Colonic mucosa (tissue), 4 donors: ENCODE results near the gene ARMH2. TPM values are rescaled to one million over a fixed set of nuclear protein-coding genes. Genes with fewer than 3 reads are reported as not detected.

ENCODE experiments used
- DNase-seq: peaks from one replicate; pipeline ENCODE4 v3.0.0-alpha.2; 2020
- H3K27ac ChIP-seq: fragments of 200-600 bp; one replicate; pipeline ENCODE4 v1.8.0; 2021
- H3K27me3 ChIP-seq: fragments of 200-600 bp; one replicate; pipeline ENCODE4 v1.8.0; 2021
- H3K36me3 ChIP-seq: fragments of 200-600 bp; one replicate; pipeline ENCODE4 v1.8.0; 2021
- H3K4me1 ChIP-seq: fragments of 200-600 bp; one replicate; pipeline ENCODE4 v1.8.0; 2021; ENCODE audit warnings: mild to moderate bottlenecking
- H3K4me3 ChIP-seq: fragments of 200-600 bp; one replicate; pipeline ENCODE4 v1.8.0; 2021
- H3K9ac ChIP-seq, 2 donors: one replicate each; pipeline ENCODE4 v1.7.0; 2013; ENCODE audit warnings: control low read depth in 2 of 2, low read depth in 2 of 2, low read length in 2 of 2
- H3K9me3 ChIP-seq: fragments of 200-600 bp; one replicate; pipeline ENCODE4 v1.8.0; 2021
- intact Hi-C: fragments of 100-400 bp; cut with DNase I; formaldehyde crosslinking; loops from one replicate; pipeline ENCODE4 v1.14.1; 2022
- total RNA-seq, 2 donors: library from RNA; stranded (reverse); fragmentation: NEBNext Ultra II Directional in 1 of 2; extraction: Animal tissue kit (Norgen Biotek cat#: 25700) in 1 of 2; gene quantifications; one replicate each; pipeline ENCODE4 v1.2.1, GENCODE V29; 2021
- TF ChIP-seq, protein P1 (sequence below): fragments of 200-600 bp; IDR thresholded peaks from one replicate; pipeline ENCODE4 v1.8.0; 2022; ENCODE audit warnings: antibody characterized with exemption, mild to moderate bottlenecking
- donor health status: healthy.
- donor health status: DM: no; HTN: no; CAD: no.
- donor health status: DM: no; HTN: no; CAD: no.

ARMH2 gene
- not detected for total RNA-seq

DNA sequence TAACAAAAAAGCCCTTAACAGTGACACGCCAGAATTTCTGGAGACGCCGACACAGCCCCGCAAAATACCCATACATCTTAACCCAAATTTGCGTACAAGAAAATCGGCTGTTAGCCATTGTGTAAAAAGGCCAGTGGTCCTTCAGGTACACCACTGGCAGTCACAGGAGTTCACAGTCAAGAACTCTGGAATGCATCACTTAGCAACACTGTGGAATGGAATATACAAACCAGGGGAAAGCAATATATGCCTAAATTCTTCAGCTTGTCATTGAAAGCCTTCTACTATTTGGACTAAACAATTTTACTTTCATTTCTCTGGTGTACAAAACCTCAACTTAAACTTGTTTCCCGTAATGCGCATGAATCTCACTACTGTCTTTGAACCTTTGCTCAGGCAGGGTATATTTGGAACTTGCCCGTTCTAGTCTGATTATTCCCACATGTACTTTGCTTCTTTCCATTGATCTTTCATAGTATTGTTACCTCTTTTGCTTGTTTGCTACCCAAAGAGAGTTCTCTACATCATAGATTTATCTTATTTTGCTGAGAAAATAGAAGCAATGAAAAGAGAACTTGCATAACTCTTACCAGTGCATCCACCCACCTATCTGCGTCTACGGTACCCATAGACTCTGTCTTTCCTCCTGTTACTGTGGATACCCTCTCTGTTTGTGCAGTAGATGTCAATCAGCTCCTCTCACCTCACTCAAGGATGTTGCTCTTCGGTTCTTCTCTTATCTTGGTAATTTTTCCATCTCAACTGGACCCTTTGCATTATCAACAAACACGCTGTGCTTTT, at the start of gene ARMH2:
Gene ARMH2 (minus strand): TSS at position 178 of the 801 bp plus-strand sequence. CDS start 60 bp downstream, at position 118.
- no peaks in the 10 kb centered on the region for H3K27me3 ChIP-seq
- intact Hi-C loops, result no loop called here
- no peak within 1 kb of the TSS for H3K27ac ChIP-seq
- H3K4me1 ChIP-seq, result no peaks in the 10 kb centered on the region
- DNase-seq, result no peak
- H3K4me3 ChIP-seq, result no peak within 1 kb of the TSS
- no peaks in the 10 kb centered on the region for H3K9me3 ChIP-seq
- TF ChIP-seq, protein P1, sequence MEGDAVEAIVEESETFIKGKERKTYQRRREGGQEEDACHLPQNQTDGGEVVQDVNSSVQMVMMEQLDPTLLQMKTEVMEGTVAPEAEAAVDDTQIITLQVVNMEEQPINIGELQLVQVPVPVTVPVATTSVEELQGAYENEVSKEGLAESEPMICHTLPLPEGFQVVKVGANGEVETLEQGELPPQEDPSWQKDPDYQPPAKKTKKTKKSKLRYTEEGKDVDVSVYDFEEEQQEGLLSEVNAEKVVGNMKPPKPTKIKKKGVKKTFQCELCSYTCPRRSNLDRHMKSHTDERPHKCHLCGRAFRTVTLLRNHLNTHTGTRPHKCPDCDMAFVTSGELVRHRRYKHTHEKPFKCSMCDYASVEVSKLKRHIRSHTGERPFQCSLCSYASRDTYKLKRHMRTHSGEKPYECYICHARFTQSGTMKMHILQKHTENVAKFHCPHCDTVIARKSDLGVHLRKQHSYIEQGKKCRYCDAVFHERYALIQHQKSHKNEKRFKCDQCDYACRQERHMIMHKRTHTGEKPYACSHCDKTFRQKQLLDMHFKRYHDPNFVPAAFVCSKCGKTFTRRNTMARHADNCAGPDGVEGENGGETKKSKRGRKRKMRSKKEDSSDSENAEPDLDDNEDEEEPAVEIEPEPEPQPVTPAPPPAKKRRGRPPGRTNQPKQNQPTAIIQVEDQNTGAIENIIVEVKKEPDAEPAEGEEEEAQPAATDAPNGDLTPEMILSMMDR, result no peak
- H3K36me3 ChIP-seq, result no peaks in the 10 kb centered on the region
- no peak within 1 kb of the TSS for H3K9ac ChIP-seq

DNA sequence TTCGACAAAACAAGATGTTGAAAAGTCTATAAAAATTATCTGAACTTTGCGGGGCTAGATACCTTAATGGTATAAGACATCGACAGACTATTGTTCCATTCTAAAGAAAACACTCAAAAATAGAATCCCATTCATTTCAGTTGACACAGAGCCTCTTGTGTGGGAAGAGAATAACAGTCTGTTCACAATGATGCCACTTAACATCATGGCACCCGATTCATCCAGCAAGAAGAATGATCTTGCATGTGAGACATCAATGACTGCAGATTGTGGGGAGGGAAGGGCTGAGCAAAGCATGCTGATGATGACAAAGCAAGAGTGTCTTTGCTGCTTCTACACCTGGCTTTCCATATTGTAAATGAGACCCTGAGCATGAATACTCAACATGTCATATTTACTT, 49.7 kb upstream of the ARMH2 start:
- Histone ChIP-seq H3K9me3 (no peaks in the 10 kb centered on the region), H3K36me3 (no peaks in the 10 kb centered on the region), H3K9ac (no peak overlapping the region), H3K4me3 (no peak overlapping the region), H3K27ac (no peak overlapping the region), H3K4me1 (no peaks in the 10 kb centered on the region), H3K27me3 (no peaks in the 10 kb centered on the region)
- intact Hi-C loops, result no loop called here
- no peak for DNase-seq
- TF ChIP-seq, protein P1, result no peak

DNA sequence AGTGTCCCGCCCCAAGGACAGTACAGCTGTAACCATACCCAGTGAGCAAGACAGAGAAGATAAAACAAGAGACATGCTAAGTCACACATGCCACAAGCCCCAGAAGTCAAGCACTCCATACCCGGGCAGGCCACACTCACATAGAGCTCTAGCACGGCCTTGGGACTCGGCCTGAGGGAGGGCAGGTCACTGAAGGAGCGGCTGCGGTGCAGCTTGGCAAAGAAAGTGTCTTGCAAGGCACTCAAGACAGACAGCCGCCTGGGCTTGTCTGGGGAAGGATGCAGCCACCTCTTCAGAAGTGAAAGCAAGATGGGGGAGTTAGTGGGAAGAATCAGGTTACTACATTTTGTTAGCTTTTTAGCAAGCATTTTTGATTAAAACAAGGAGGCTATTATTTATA, 48.7 kb upstream of the ARMH2 start:
- no peaks in the 10 kb centered on the region for H3K27me3 ChIP-seq
- no peak overlapping the region for H3K9ac ChIP-seq
- DNase-seq, result no peak
- no peaks in the 10 kb centered on the region for H3K9me3 ChIP-seq
- no peak overlapping the region for H3K27ac ChIP-seq
- no peaks in the 10 kb centered on the region for H3K36me3 ChIP-seq
- TF ChIP-seq, protein P1, result no peak
- intact Hi-C loops, result no loop called here
- no peak overlapping the region for H3K4me3 ChIP-seq
- H3K4me1 ChIP-seq, result no peaks in the 10 kb centered on the region

DNA sequence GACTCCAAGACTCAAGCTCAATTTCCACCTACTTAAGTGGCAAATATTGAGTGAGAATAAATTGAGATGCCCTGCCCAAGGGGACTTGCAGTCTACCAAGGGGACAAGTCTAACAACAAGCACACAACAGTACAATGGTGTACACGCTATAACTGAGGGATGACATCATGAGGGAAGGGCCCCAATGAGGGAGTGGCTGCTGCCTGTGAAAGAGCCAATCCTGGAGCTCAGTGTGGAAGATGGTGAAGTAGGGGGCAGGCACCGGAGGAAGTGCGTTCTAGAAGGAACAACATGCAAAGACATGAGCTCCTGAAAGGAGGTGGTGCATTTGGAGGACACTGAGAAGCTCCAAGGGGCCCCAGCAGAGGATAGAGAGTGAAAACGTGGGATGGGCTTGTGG, 46.9 kb upstream of the ARMH2 start:
- Histone ChIP-seq H3K9me3 (no peaks in the 10 kb centered on the region), H3K9ac (no peak overlapping the region), H3K27ac (no peak overlapping the region), H3K4me3 (no peak overlapping the region), H3K27me3 (no peaks in the 10 kb centered on the region), H3K36me3 (no peaks in the 10 kb centered on the region), H3K4me1 (no peaks in the 10 kb centered on the region)
- DNase-seq, result no peak
- intact Hi-C loops, result no loop called here
- TF ChIP-seq, protein P1, result no peak

DNA sequence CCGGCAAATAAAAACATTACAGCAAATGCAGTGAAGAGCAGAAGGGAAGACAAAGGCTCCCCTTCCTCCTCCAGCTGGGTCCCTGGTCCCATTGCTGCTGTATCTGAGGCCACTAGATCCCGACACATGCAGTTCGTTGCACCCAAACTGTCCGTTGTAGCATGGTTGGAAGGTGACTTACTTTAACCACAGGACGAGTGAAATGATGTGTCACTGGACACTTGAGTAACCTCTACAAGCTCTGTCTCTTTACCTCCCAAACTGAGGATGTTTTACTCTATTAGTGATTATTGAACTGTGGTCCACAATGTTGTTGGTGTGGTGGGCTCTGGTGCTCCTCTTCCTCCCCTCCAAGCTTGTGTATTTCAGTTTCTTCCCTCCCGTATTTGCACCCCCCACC, 46.2 kb upstream of the ARMH2 start:
- no peak for DNase-seq
- Histone ChIP-seq H3K36me3 (no peaks in the 10 kb centered on the region), H3K27ac (no peak overlapping the region), H3K9me3 (no peaks in the 10 kb centered on the region), H3K4me3 (no peak overlapping the region), H3K9ac (no peak overlapping the region), H3K4me1 (no peaks in the 10 kb centered on the region), H3K27me3 (no peaks in the 10 kb centered on the region)
- TF ChIP-seq, protein P1, result no peak
- intact Hi-C loops, result no loop called here
